Head of caudate nucleus (tissue), 42 donors: Measurements from ENCODE around the gene IRF9.

Experiments
- DNase-seq, 42 donors: peaks; one replicate each; pipeline versions ENCODE4 v3.0.0 to v3.0.0-alpha.2; 2020 to 2021; ENCODE audit warnings: mixed read lengths in 7 of 42
- intact Hi-C: fragments of 100-400 bp; cut with DNase I; formaldehyde crosslinking; loops from one replicate; pipeline ENCODE4 v1.15.0; 2022

IRF9 gene

GRCh38 chr14:24167469-24168114, 6.5 kb downstream of the IRF9 start:
- intact Hi-C loops, result no loop called here
- no peak for DNase-seq

- DNase-seq, result peak; percentile 87 to 99 (median 96)
- intact Hi-C loops, result no loop called here
Measured at GRCh38 chr14:24171422-24172260, 10.6 kb downstream of the IRF9 start, which contains the start of gene REC8. TSS of gene REC8 (plus strand) at chr14:24172080. CDS start at chr14:24172553, 473 bp downstream.

- intact Hi-C loops, result no loop called here
- DNase-seq, result peak in 12 of 42 donors; percentile 21 to 55 (median 37)
Measured at GRCh38 chr14:24172261-24172860, 11.3 kb downstream of the IRF9 start.

- peak in 7 of 42 donors; percentile 15 to 46 (median 23) for DNase-seq
- intact Hi-C loops, result no loop called here
Measured at GRCh38 chr14:24172871-24173281, 11.8 kb downstream of the IRF9 start.

- intact Hi-C loops, result no loop called here
- no peak for DNase-seq
Measured at GRCh38 chr14:24176599-24176998, 15.5 kb downstream of the IRF9 start.

- no peak for DNase-seq
Measured at GRCh38 chr14:24177041-24177825, 16.2 kb downstream of the IRF9 start.

GRCh38 chr14:24177891-24178290, 16.8 kb downstream of the IRF9 start:
- intact Hi-C loops, result no loop called here
- DNase-seq, result no peak

More at GRCh38 chr14:24177041-24177825, 16.2 kb downstream of the IRF9 start:
- intact Hi-C loops, result no loop called here

- intact Hi-C loops, result no loop called here
- DNase-seq, result no peak
Measured at GRCh38 chr14:24178399-24179178, 17.5 kb downstream of the IRF9 start.

GRCh38 chr14:24179294-24179960, 18.4 kb downstream of the IRF9 start:
- intact Hi-C loops, result no loop called here
- DNase-seq, result no peak

- DNase-seq, result peak in 6 of 42 donors; percentile 33 to 72 (median 38)
Measured at GRCh38 chr14:24179961-24180796, 19.1 kb downstream of the IRF9 start.

GRCh38 chr14:24181371-24182077, 20.5 kb downstream of the IRF9 start:
- DNase-seq, result no peak
- intact Hi-C loops, result no loop called here

More at GRCh38 chr14:24179961-24180796, 19.1 kb downstream of the IRF9 start:
- intact Hi-C loops, result no loop called here

GRCh38 chr14:24182110-24182882, 21.2 kb downstream of the IRF9 start:
- intact Hi-C loops, result no loop called here
- DNase-seq, result no peak

- peak in 1 of 42 donors; percentile 18 for DNase-seq
- intact Hi-C loops, result no loop called here
Measured at GRCh38 chr14:24183014-24183481, 22.0 kb downstream of the IRF9 start.

GRCh38 chr14:24184104-24184970, 23.3 kb downstream of the IRF9 start:
- DNase-seq, result no peak
- intact Hi-C loops, result no loop called here
